HFFc6 (cell line): ENCODE results near the gene CUX1. TPM values are rescaled to one million over a fixed set of nuclear protein-coding genes. Genes with fewer than 3 reads are reported as not detected.

ENCODE experiments used
- DNase-seq: peaks from one replicate; pipeline ENCODE4 v3.0.0-alpha.2; 2018
- H3K27ac Mint-ChIP-seq: 2 replicates; pipeline ENCODE4 v1.8.0; 2020; ENCODE audit warnings: mild to moderate bottlenecking, mixed read lengths
- H3K27me3 Mint-ChIP-seq: 2 replicates; pipeline ENCODE4 v1.8.0; 2021; ENCODE audit warnings: mild to moderate bottlenecking, moderate library complexity, mixed read lengths; ENCODE audit not compliant: insufficient read depth
- H3K36me3 Mint-ChIP-seq: 2 replicates; pipeline ENCODE4 v1.8.0; 2021; ENCODE audit warnings: low read depth, mixed read lengths
- H3K4me1 Mint-ChIP-seq: 2 replicates; pipeline ENCODE4 v1.8.0; 2020; ENCODE audit warnings: low read depth, mixed read lengths
- H3K4me3 Mint-ChIP-seq: 2 replicates; pipeline ENCODE4 v1.8.0; 2020; ENCODE audit warnings: mild to moderate bottlenecking, moderate library complexity, mixed read lengths
- H3K9me3 Mint-ChIP-seq: 2 replicates; pipeline ENCODE4 v1.8.0; 2020; ENCODE audit warnings: mild to moderate bottlenecking, mixed read lengths
- CTCF ChIP-seq: fragments of 200-600 bp; sonication (generic); IDR thresholded peaks from 2 replicates; pipeline ENCODE4 v1.5.0; 2021; ENCODE audit warnings: antibody characterized with exemption, mild to moderate bottlenecking
- total RNA-seq, 6 experiments: library from RNA; stranded (reverse); fragmentation: NEBNext Ultra II Directional; extraction: Animal tissue kit (Norgen Biotek cat#: 25700); gene quantifications; 2 replicates in 1 of 6; 3 replicates in 5 of 6; pipeline ENCODE4 v1.2.3, GENCODE V29; 2021

The CUX1 gene
- total RNA-seq, 6 experiments from 2014 or later = 46.9 to 64.2 (median 51.6) TPM

- Mint-ChIP-seq H3K36me3 (peaks cover 5% of the 10 kb centered on the region), H3K27ac (no peak overlapping the region), H3K4me3 (no peak overlapping the region), H3K27me3 (peaks cover 2% of the 10 kb centered on the region), H3K9me3 (no peaks in the 10 kb centered on the region), H3K4me1 (peaks cover 19% of the 10 kb centered on the region)
- no peak for DNase-seq
- no peak for TF ChIP-seq CTCF
These were observed 86.1 kb downstream of the CUX1 start for GRCh38 chr7:101903515-101903868.

DNA sequence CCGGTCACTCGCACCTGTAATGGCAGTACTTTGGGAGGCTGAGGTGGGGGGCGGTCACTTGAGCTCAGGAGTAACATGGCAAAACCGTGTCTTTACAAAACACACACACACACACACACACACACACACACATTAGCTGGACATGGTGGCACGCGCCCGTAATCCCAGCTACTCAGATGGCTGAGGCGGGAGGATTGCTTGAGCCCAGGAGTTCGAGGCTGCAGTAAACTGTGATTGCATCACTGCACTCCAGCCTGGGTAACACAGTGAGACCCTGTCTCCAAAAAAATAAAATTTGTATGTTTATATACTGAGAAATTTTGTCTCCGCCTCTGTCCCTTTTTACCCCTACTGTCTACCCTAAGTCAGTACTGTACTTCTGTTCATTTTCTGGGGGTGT is 86.6 kb downstream of the CUX1 start:
- DNase-seq = no peak
- H3K4me3 Mint-ChIP-seq = no peak overlapping the region
- no peaks in the 10 kb centered on the region for H3K9me3 Mint-ChIP-seq
- peaks cover 19% of the 10 kb centered on the region for H3K4me1 Mint-ChIP-seq
- H3K27ac Mint-ChIP-seq = no peak overlapping the region
- H3K36me3 Mint-ChIP-seq = peaks cover 5% of the 10 kb centered on the region
- H3K27me3 Mint-ChIP-seq = peaks cover 2% of the 10 kb centered on the region
- no peak for TF ChIP-seq CTCF

DNA sequence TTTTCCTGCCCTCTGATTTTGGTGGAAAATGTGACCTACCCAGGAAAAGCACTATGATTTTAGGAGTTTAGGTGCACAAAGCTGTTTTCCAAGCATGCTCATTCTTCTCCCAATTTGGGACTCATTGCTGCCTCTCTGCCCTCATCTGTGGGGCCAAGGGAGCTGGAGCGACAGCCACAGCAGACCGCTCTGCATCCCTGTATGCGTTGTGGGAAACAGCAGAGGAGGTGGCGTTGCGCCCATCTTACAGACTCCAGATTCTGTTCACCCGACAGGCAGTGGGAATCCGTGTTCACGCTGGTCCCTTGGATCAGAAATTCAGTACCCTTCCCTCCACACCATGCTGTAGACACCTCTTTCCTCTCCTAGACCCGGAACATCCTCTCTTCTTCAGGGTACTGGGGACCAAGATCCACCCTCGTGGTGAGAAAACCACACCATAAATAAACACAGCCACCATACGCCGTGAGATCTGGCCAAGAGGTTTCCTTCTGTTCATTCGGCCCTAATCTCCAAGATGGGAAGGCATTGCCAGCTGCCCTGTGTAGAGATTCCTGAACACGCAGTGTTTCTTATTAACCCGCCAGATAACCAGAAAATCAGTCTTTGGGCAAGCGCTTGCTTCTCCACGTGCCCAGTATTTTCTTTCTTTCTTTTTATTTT is 87.9 kb downstream of the CUX1 start:
- H3K4me3 Mint-ChIP-seq = no peak overlapping the region
- no peaks in the 10 kb centered on the region for H3K9me3 Mint-ChIP-seq
- H3K27me3 Mint-ChIP-seq = no peaks in the 10 kb centered on the region
- no peak overlapping the region for H3K27ac Mint-ChIP-seq
- no peak for TF ChIP-seq CTCF
- peaks cover 8% of the 10 kb centered on the region for H3K4me1 Mint-ChIP-seq
- peaks cover 5% of the 10 kb centered on the region for H3K36me3 Mint-ChIP-seq
- no peak for DNase-seq

DNA sequence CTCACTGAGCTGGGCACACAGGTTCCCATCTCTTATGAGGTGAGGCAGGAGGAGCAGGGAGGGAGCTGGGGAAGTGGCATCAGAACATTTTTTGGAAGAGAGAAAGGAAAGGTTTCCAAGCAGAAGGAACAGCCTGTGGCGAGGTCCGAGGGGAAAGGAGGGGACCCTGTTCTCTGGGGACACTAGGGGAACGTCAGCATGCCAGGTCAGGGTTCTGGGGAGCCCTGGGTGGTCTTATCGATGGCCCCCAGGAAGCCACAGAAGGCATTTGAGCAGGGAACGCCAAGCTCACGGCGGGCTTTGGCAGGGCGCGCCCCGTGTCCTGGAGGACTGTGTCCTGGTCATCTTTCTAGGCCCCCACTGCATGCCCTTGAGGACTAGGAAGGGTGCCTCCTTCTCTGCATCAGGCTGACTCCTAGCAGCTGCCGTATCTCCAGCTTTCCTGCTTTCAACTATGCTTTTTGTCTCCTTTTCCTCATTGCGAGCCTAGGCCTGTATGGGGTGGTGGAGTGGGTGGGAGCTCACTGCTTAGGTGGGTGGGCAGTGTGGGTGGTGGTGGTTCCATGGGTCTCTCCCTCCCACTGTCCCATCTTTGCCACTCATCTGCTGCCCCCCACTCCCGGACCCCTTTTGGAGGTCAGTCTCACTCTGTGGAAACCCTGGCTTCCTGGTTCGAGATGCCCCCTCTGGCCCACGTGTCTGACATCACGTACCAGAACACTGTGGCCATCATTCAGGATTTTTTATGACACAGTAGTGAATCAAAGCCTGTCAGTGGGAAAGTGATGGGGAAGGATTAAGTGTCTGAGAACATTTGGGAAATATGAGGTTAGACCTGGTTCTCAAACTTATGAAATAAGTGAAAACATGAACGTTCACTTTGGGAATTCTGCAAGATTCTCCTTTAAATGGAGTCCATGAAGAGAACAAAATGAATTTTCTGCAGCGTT is 89.1 kb downstream of the CUX1 start:
- no peak for TF ChIP-seq CTCF
- H3K9me3 Mint-ChIP-seq = no peaks in the 10 kb centered on the region
- H3K27ac Mint-ChIP-seq = no peak overlapping the region
- no peak for DNase-seq
- H3K4me1 Mint-ChIP-seq = no peaks in the 10 kb centered on the region
- H3K36me3 Mint-ChIP-seq = peaks cover 5% of the 10 kb centered on the region
- no peaks in the 10 kb centered on the region for H3K27me3 Mint-ChIP-seq
- no peak overlapping the region for H3K4me3 Mint-ChIP-seq

DNA sequence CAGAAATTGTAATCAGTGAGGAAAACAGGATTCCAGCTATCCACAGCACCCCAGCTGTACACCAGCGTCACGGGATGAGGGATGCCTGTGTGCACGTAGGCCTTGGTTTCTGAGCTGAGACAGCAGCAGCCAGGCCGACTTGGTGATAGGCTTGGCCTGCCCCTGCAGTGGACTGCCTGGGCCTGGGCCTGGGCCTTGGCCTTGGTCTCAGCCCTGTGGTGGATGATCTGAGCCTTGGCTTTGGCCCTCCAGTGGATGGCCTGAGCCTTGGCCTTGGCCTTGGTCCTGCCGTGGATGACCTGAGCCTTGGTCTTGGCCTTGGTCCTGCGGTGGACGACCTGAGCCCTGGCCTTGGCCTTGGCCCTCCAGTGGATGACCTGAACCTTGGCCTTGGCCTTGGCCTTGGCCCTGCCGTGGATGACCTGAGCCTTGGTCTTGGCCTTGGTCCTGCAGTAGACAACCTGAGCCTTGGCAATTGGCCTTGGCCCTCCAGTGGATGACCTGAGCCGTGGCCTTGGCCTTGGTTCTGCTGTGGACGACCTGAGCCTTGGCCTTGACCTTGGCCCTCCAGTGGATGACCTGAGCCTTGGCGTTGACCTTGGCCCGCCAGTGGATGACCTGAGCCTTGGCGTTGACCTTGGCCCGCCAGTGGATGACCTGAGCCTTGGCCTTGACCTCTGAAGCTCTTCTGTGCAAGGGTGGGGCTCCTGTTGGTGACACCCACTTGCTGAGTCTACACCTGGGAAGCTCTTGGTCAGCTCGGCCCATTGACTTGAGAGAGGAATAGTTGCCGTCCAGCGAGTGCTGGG is 93.8 kb downstream of the CUX1 start:
- no peak overlapping the region for H3K4me3 Mint-ChIP-seq
- no peaks in the 10 kb centered on the region for H3K9me3 Mint-ChIP-seq
- peaks cover 2% of the 10 kb centered on the region; the same call in 1 of the 2 replicates for H3K27me3 Mint-ChIP-seq
- no peak for TF ChIP-seq CTCF
- peaks cover 15% of the 10 kb centered on the region for H3K4me1 Mint-ChIP-seq
- no peak overlapping the region for H3K27ac Mint-ChIP-seq
- DNase-seq = no peak
- peaks cover 4% of the 10 kb centered on the region for H3K36me3 Mint-ChIP-seq
